ENCODE data around the gene OTOR.
A peak's percentile ranks its signal among the peaks of the same experiment; 100 is the strongest.

The OTOR gene

DNA sequence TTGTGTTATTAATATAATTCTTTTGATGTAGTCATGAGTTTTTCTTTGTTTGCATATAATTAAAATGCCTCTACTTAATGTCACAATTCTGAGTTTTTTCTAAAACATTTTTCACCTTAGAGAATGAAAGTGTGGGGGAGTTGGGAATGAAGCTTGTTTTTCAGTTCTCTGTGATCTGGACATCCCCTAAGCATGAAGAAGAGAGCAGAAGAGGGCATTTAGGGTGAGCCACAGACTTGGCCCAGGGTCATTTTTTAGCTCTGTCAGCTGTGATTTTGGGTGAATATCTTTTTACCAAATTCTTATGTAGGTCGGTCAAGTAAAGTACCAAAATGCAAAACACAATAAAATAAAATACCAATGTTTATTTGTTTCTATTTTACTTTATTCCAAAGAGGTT lies 3.9 kb downstream of the OTOR start:
- DNase-seq, result no peak

DNA sequence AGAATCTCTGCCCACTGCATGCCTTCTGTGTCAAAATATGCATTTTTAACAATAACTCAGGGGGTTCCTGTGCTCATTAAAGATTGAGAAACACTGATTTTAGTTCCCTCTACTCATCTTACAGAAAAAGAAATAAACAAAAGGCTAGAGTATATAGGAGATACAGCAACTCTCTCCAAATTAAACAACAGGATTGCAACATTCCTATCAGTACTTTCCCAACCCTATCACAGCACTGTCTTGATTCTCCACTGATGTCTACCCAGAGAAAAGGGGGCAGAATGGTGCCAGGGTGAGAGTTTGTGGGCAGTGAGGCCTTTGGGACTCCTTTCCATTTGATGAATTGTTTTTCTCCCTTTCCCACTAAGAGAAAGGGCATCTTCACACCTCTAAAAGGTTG lies 4.7 kb downstream of the OTOR start:
- no peak for DNase-seq

DNA sequence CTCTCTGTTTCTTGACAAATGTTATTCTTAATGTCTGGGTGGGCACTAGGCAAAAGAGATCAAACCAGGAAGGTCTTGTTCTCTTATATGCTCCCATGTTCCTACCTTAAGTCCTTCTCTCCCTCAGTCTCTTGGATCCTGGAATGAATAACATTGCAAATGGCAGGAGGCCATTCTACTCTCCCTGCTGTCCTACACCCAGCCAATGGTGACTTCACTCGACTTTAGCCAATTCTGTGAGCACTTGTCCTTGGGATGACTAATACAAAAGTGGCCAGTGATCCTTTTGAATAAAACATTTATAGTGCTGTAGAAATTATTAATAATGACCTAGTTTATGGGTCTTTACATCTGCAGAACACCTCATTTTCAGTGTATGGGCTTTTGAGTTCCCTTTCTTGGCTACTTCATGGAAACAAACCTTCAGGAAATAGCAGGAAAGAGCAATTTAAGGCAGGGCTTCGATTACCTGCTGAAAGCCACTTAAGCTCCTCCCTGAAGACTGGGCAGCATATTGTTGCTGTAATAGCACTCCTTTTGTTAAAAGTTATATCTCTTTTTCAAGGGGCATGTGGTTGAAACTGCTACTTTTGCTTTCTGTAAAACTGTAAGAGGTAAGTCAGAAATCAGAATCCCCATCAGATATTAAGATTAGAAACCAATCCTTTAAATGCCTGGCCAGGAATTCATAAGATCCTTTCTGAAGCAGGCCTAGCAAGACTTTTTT lies 10.5 kb downstream of the OTOR start:
- DNase-seq, result no peak

DNA sequence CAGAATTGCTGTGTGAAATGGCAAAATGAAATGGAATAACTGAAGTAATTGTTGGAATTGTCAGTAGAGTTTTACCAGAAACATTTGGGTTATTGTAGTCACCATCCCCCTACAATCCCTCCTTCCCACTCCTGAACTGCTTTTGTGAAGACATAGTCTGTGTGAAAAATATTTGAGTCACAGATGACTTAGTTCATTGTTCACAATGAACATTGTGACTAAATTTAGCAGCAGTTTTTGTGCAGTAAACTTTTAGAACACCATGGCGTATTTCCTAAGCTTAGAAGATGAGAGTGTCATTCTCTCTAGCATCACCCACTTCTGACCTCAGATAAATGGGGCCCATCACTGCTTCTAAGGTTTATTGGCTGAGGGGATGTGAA lies 11.0 kb downstream of the OTOR start:
- no peak for DNase-seq

DNA sequence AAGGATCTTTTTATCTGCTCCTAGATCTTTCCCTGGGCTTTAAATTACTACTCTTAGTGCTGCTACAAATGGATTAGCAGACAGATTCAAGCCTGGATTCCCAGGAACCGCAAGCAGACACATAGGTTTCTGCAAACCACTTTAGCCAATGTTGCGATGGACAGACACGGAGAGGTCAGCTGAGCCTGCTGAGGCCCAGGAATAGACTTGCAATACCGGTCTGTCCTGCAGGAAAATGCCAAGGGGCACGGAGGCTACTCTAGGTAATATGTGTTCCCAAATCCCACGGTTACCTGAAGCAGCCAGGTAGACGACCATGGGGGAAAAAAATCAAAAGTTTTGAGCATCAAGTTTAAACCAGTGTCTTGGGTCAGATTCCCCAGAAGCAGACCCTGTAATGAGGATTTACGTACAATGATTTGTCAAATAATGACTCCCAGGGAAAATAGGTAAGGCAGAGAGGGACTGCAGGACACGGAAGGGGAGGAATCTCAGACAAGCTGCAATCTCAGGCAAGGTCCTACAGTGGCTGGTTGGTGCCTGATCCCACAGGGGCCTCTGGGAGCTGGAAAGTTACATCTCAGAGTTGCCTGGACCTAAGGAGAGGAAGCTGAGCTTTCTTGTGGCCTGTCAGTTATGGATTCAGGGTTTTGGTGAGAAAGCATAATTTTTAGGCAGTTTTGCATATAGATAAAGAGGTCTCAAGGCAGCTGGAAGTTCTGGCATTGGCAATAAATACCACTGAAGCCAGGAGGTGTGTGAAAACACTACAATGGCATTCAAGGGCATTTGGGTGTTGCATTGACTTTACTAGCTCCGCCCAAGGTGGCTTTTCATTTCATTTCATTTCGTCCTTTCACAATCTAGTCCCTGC lies 12.5 kb downstream of the OTOR start:
- no peak for DNase-seq

DNA sequence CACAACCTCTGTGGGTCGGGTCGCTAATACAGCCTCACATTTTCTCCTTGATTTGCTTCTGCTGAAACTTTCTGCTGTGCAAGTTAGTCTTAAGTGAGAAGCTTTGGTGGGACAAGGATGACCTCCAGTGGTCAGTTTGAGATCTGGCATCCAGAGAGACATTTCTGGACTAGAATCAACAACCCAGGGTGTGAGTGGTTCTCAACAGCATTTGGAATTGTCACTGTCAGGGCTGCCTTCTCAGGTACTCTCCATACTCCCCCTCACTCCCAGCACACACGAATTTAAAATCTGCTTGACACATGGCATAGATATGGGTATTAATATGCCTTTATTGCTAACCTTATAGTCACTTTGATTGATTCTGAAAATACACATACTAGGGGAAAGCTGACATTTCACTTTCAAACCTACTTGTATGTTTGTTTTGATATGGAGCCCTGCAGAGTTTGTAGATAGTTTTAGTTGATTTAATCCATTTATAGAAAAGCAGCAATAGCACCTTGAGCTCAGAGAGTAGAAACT lies 13.2 kb downstream of the OTOR start:
- DNase-seq, result peak; percentile 7 to 57 (median 30)

DNA sequence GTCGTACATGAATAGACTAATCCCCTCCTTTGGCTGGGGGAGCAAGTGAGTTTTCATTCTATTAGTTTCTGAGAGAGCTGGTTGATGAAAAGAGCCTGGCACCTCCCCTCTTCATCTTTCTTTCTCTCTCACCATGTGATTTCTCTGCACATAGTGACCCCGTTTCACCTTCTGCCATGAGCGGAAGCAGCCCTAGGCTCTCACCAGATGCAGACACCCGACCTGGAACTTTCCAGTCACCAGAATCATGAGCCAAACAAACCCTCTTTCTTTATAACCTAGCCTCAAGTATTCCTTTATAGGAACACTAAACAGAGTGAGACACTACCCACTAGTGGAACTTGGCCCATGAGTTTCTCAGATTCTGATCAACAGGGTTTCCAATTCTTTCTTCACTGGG lies 16.4 kb downstream of the OTOR start:
- DNase-seq, result no peak

DNA sequence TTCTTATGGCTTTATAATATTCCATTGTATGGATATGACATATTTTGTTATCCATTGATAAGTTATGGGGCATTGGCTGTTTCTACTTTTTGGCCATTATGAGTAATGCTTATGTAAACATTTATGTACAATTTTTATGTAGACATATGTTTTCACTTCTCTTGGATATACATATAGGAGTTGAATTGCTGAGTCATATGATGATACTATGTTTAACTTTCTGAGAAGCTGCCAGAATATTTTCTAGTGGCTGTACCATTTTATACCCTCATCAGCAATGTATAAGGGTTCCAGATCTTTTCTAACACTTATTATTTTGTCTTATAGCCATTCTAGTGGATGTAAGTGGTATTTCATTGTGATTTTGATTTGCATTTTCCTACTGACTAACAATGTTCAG lies 23.1 kb downstream of the OTOR start:
- DNase-seq, result no peak

DNA sequence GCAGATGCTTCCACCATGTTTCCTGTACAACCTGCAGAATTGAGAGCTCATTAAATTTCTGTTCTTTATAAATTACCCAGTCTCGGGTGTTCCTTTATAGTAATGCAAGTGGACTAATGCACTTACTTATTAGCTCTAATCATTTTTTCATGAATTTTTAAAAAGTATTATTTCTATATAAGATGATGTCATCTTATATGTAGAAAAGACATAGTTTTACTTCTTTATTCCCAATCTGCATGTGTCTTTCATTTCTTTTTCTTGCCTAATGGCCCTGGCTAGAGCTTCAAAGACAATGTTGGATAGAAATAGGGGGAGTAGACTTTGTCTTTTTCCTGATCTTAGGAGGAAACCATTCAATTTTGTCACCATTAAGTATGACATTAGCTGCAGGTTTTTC lies 27.8 kb downstream of the OTOR start:
- DNase-seq, result no peak

DNA sequence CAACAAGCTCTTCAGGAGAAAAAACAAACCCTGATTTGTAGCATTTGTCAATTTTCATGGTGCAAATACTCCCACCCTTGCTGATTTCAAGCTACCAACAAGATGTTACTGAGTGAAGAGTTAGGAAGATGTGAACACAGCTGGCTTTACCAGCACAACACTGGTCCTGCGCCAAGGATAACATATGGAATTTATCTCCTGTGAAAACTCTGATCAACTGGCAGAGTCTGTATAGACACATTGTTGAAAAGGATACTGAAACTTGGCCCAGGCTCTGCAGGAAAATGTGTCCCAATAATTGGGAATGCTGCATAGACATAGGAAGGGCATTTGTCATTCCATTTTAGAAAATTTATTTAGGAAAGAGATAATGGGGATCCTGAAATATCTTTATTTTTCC lies 29.0 kb downstream of the OTOR start:
- DNase-seq, result no peak

DNA sequence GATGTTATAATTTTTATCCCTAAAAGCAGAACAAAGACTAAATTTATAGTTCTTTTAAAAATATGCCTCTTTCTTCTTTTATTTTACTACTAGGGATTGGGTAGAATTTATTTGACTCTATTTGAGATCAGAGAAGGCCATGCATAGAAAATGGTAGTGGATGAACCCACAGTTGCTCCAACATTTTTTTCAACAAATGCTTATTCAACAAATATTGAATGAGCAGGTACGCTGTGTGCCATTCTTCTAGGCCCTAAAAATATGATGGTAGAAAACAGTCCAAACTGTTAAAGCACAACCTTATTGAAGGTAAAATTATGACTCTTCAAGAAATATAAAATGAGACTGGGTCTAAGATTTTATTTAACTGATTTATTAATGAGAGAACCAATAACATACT lies 30.0 kb downstream of the OTOR start:
- no peak for DNase-seq

DNA sequence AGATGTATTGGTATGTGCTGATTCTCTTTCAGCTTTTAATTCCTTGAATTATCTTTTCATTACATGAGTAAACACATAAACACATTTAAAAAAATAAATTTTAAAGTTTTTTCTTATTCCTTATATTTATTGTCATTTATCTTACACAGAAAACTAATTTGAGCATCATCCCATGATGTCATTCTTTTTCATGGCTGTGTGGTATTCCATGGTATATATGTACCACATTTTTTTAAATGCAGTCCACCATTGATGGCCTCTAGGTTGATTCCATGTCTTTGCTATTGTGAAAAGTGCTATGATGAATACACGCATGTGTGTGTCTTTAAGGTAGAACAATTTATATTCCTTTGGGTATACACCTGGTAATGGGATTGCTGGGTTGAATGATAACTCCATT lies 33.3 kb downstream of the OTOR start:
- no peak for DNase-seq

DNA sequence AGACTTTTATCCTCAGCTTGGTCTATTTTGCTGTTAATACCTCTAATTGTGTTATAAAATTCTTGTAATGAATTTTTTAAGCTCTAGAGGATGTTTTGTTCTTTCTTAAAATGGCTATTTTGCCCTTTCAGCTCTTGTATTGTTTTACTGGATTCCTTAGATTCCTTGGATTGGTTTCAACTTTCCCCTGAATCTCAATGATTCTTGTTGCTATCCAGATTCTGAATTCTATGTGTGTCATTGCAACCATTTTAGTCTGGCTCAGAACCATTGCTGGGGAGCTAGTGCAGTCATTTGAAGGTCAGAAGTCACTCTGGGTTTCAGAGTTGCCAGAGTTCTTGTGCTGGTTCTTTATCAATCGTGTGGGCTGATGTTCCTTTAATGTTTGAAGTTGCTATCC lies 37.1 kb downstream of the OTOR start:
- DNase-seq, result no peak

All from stimulated activated naive CD4-positive, alpha-beta T cell (primary cell).